Aorta (tissue), 5 donors: Measurements from ENCODE around the gene HEATR5A. TPM values are rescaled to one million over a fixed set of nuclear protein-coding genes. Genes with fewer than 3 reads are reported as not detected.
"Not testable (repeated sequence)": the region's sequence is repeated elsewhere in the genome, so short reads cannot be mapped to it uniquely, and the experiment has no call there.

Experiments
- ATAC-seq: fragments of 200-7000 bp; cut with Tn5 transposase; one replicate; pipeline ENCODE4 v1.9.1; 2022; ENCODE audit warnings: moderate library complexity; ENCODE audit not compliant: low FRiP score
- DNase-seq, 2 donors: peaks; one replicate each; pipeline ENCODE4 v3.0.0-alpha.2; 2020
- H3K27ac ChIP-seq, 2 donors: one replicate each; pipeline ENCODE4 v1.5.1; 2013; ENCODE audit warnings: low read length in 2 of 2, mild to moderate bottlenecking in 2 of 2, moderate library complexity in 2 of 2, control low read depth in 1 of 2, inconsistent platforms in 1 of 2, low read depth in 1 of 2
- H3K27me3 ChIP-seq, 2 donors: one replicate each; pipeline ENCODE4 v1.6.1; 2013; ENCODE audit warnings: control low read depth in 1 of 2, low read length in 1 of 2, mild to moderate bottlenecking in 1 of 2, moderate library complexity in 1 of 2; ENCODE audit not compliant: insufficient read depth in 2 of 2, control insufficient read depth in 1 of 2
- H3K36me3 ChIP-seq, 2 donors: one replicate each; pipeline ENCODE4 v1.6.1; 2013; ENCODE audit warnings: control low read depth in 1 of 2, low read length in 1 of 2, mild to moderate bottlenecking in 1 of 2; ENCODE audit not compliant: insufficient read depth in 2 of 2, control insufficient read depth in 1 of 2
- H3K4me1 ChIP-seq, 2 donors: one replicate each; pipeline ENCODE4 v1.6.1; 2013; ENCODE audit warnings: low read length in 2 of 2, control low read depth in 1 of 2, mild to moderate bottlenecking in 1 of 2, moderate library complexity in 1 of 2; ENCODE audit not compliant: insufficient read depth in 2 of 2, control insufficient read depth in 1 of 2
- H3K4me3 ChIP-seq, 2 donors: one replicate each; pipeline ENCODE4 v1.5.1; 2013; ENCODE audit warnings: low read length in 2 of 2, control low read depth in 1 of 2, mild to moderate bottlenecking in 1 of 2
- H3K9me3 ChIP-seq: one replicate; pipeline ENCODE4 v1.6.1; 2013; ENCODE audit warnings: mild to moderate bottlenecking, low read length; ENCODE audit not compliant: control insufficient read depth
- WGBS, 2 donors: extraction: QIAGEN DNeasy Blood & Tissue Kit; methylation state at CpG; one replicate each; pipeline ENCODE4 v1.1.7; 2013; 5-methylcytosine and 5-hydroxymethylcytosine counted together
- intact Hi-C, 2 donors: fragments of 100-400 bp; cut with DNase I; formaldehyde crosslinking; loops; one replicate each; pipeline versions ENCODE4 v1.14.2 to v1.15.0; 2022
- polyA plus RNA-seq, 2 donors: library from polyadenylated mRNA; stranded (reverse); fragments of 200-250 nt; gene quantifications; one replicate each; pipeline ENCODE4 v1.2.3, GENCODE V29; 2013
- total RNA-seq, 2 donors: library from RNA; stranded (reverse); fragmentation: NEBNext Ultra II Directional; extraction: Animal tissue kit (Norgen Biotek cat#: 25700); gene quantifications; one replicate each; pipeline ENCODE4 v1.2.1, GENCODE V29; 2021
- donor health status: healthy with polysubstance abuse.
- donor health status: Bipolar disorder and iron deficiency.
- donor health status: DM: no; HTN: no; CAD: no.
- donor health status: DM: no; HTN: no; CAD: no.
- donor health status: DM: yes; HTN: yes; CAD: no.

Gene HEATR5A
- total and polyA plus RNA-seq, 4 donors = 7.5 to 53.0 (median 25.3) TPM

GRCh38 chr14:31280871-31281220, 139.5 kb downstream of the HEATR5A start:
- intact Hi-C loops = no loop called here
- H3K4me3 ChIP-seq = no peak overlapping the region
- 78 to 83% methylated on average over 3 of the region's 3 CpGs for WGBS, 2 donors
- DNase-seq = no peak
- no peak overlapping the region for H3K27ac ChIP-seq
- no peaks in the 10 kb centered on the region for H3K27me3 ChIP-seq
- no peaks in the 10 kb centered on the region for H3K9me3 ChIP-seq
- no peak for ATAC-seq
- H3K36me3 ChIP-seq = no peaks in the 10 kb centered on the region
- peaks cover 0 to 2% of the 10 kb centered on the region in 2 donors for H3K4me1 ChIP-seq

DNA sequence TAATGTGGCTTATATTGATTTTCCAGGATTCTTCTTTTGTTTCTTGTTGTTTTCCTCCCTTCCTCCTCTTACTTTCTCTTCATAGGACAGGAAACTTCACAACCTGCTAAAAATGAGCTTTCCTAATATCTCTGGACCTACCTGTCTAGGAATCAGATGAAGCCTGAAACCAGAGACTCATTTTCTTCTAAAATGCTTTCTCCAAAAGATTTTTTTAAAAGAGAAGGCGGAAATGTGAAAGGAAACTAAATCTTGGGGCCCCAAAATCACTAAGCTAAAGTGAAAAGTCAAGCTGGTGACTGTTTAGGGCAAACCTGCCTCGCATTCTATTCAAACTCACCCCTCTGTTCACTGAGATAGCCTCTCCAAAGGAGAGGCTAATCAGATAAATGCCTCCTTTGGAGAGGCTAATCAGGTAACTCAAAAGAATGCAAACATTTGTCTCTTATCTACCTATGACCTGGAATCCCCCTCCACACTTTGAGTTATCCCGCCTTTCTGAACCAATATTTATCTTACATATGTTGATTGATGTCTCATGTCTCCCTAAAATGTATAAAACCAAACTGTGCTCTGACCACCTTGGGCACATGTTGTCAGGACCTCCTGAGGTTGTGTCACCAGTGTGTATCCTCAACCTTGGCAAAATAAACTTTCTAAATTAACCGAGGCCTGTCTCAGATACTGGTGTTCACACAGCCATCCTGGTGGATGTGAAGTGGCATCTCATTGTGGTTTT, 140.0 kb downstream of the HEATR5A start:
- H3K36me3 ChIP-seq = no peaks in the 10 kb centered on the region
- intact Hi-C loops = no loop called here
- H3K27me3 ChIP-seq = no peaks in the 10 kb centered on the region
- ATAC-seq = no peak
- H3K4me1 ChIP-seq = peaks cover 0 to 2% of the 10 kb centered on the region in 2 donors
- WGBS, 2 donors = 95 to 98% methylated on average over 4 of the region's 4 CpGs
- no peak overlapping the region for H3K4me3 ChIP-seq
- DNase-seq = no peak
- H3K9me3 ChIP-seq = no peaks in the 10 kb centered on the region
- no peak overlapping the region for H3K27ac ChIP-seq

GRCh38 chr14:31278883-31279282, 141.5 kb downstream of the HEATR5A start:
- no peaks in the 10 kb centered on the region for H3K36me3 ChIP-seq
- no peaks in the 10 kb centered on the region for H3K27me3 ChIP-seq
- no peak overlapping the region for H3K27ac ChIP-seq
- ATAC-seq (no peak), DNase-seq (no peak)
- H3K4me3 ChIP-seq = no peak overlapping the region
- 74 to 75% methylated on average over 1 of the region's 1 CpG for WGBS, 2 donors
- H3K4me1 ChIP-seq = peaks cover 0 to 2% of the 10 kb centered on the region in 2 donors
- intact Hi-C loops = no loop called here
- H3K9me3 ChIP-seq = no peaks in the 10 kb centered on the region

- intact Hi-C loops = no loop called here
- Histone ChIP-seq H3K9me3 (no peaks in the 10 kb centered on the region), H3K4me3 (no peak overlapping the region), H3K27ac (no peak overlapping the region), H3K27me3 (no peaks in the 10 kb centered on the region), H3K36me3 (no peaks in the 10 kb centered on the region), H3K4me1 (no peaks in the 10 kb centered on the region)
- DNase-seq (no peak), ATAC-seq (no peak)
- 92 to 96% methylated on average over 1 of the region's 1 CpG for WGBS, 2 donors
These were observed 143.3 kb downstream of the HEATR5A start for GRCh38 chr14:31277085-31277484.

- intact Hi-C loops, ATAC-seq, H3K27me3 ChIP-seq, H3K9me3 ChIP-seq, H3K27ac ChIP-seq, DNase-seq, H3K4me3 ChIP-seq, H3K36me3 ChIP-seq, H3K4me1 ChIP-seq: not testable (repeated sequence)
- WGBS, 2 donors = 76 to 83% methylated on average over 5 of the region's 5 CpGs
These were observed 143.9 kb downstream of the HEATR5A start for GRCh38 chr14:31276417-31276816.

- Histone ChIP-seq H3K27me3 (no peaks in the 10 kb centered on the region), H3K4me3 (no peak overlapping the region), H3K36me3 (no peaks in the 10 kb centered on the region), H3K27ac (no peak overlapping the region), H3K9me3 (no peaks in the 10 kb centered on the region), H3K4me1 (no peaks in the 10 kb centered on the region)
- intact Hi-C loops = no loop called here
- DNase-seq (no peak), ATAC-seq (no peak)
These were observed 144.6 kb downstream of the HEATR5A start for GRCh38 chr14:31275731-31276130.

- Histone ChIP-seq H3K4me3 (no peak overlapping the region), H3K36me3 (no peaks in the 10 kb centered on the region), H3K4me1 (no peaks in the 10 kb centered on the region), H3K27ac (no peak overlapping the region), H3K9me3 (no peaks in the 10 kb centered on the region), H3K27me3 (no peaks in the 10 kb centered on the region)
- ATAC-seq (no peak), DNase-seq (no peak)
- WGBS, 2 donors = 95 to 96% methylated on average over 8 of the region's 8 CpGs
- intact Hi-C loops = no loop called here
These were observed 148.7 kb downstream of the HEATR5A start for GRCh38 chr14:31271648-31272047.

GRCh38 chr14:31270196-31270772, 150.1 kb downstream of the HEATR5A start:
- no peaks in the 10 kb centered on the region for H3K36me3 ChIP-seq
- no peak overlapping the region for H3K27ac ChIP-seq
- H3K9me3 ChIP-seq = no peaks in the 10 kb centered on the region
- DNase-seq (peak in 1 of 2 donors; percentile 61), ATAC-seq (no peak)
- H3K4me1 ChIP-seq = peaks cover 0 to 6% of the 10 kb centered on the region in 2 donors
- no peak overlapping the region for H3K4me3 ChIP-seq
- no peaks in the 10 kb centered on the region for H3K27me3 ChIP-seq
- WGBS, 2 donors = 84% methylated on average over 4 of the region's 4 CpGs
- intact Hi-C loops = no loop called here

GRCh38 chr14:31269634-31270195, 150.6 kb downstream of the HEATR5A start:
- WGBS, 2 donors = 92 to 94% methylated on average over 3 of the region's 3 CpGs
- Histone ChIP-seq H3K4me3 (no peak overlapping the region), H3K36me3 (no peaks in the 10 kb centered on the region), H3K27me3 (no peaks in the 10 kb centered on the region), H3K27ac (no peak overlapping the region), H3K9me3 (no peaks in the 10 kb centered on the region), H3K4me1 (peaks cover 0 to 9% of the 10 kb centered on the region in 2 donors)
- intact Hi-C loops = loop anchor here in 1 of 2 donors (10.0 kb wide), 1 partner anchor 65 kb away; the partner anchor contains the start of gene HECTD1
- no peak for ATAC-seq
- DNase-seq = no peak
